ENCODE results near the gene GABBR2.

DNA sequence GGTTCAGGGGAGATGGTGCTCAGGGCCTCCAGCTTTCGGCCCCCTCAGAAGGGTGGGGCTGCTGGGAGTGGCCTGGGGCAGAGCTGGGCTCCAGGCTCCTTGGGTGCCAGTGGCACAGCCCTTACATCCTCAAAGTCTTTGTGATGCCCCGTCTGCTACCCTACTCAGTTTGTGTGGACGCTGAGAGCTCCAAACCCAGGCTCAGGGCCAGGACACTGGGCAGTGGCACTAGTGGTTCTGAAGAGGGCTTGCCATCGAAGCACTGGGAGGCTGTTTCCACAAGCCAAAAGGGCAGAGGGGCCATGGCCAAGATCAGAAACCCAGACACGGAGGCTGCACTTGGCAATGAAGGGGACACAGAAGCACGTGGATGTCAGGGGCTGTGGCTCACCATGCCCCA lies 99.1 kb downstream of the GABBR2 start:
- TF ChIP-seq SAP30 (IDR thresholded peaks at IDR 0.05; ENCODE audit: insufficient read depth, insufficient replicate concordance, low read length) (no peak), SRF (IDR thresholded peaks at IDR 0.05; ENCODE audit: low read depth, low read length) (no peak), GTF2F1 (IDR thresholded peaks at IDR 0.05; ENCODE audit: borderline replicate concordance, low read depth, low read length) (no peak), JUN (IDR thresholded peaks at IDR 0.05; ENCODE audit: low read depth, low read length) (no peak), RNF2 (IDR thresholded peaks at IDR 0.05; ENCODE audit: borderline replicate concordance, low read depth, low read length, missing control alignments, poor library complexity, severe bottlenecking) (no peak), POLR2AphosphoS5 (IDR thresholded peaks at IDR 0.05; ENCODE audit: low read depth, low read length) (no peak), POLR2A (IDR thresholded peaks at IDR 0.05; ENCODE audit: control extremely low read depth in 1 of 2, low read depth in 2 of 2, low read length in 2 of 2) (no peak)
- TF ChIP-seq, protein P1, sequence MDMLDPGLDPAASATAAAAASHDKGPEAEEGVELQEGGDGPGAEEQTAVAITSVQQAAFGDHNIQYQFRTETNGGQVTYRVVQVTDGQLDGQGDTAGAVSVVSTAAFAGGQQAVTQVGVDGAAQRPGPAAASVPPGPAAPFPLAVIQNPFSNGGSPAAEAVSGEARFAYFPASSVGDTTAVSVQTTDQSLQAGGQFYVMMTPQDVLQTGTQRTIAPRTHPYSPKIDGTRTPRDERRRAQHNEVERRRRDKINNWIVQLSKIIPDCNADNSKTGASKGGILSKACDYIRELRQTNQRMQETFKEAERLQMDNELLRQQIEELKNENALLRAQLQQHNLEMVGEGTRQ (IDR thresholded peaks at IDR 0.05; ENCODE audit: low read length) = no peak
- TF ChIP-seq, protein P2, sequence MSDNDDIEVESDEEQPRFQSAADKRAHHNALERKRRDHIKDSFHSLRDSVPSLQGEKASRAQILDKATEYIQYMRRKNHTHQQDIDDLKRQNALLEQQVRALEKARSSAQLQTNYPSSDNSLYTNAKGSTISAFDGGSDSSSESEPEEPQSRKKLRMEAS (IDR thresholded peaks at IDR 0.05) = no peak
- TF ChIP-seq, protein P3, sequence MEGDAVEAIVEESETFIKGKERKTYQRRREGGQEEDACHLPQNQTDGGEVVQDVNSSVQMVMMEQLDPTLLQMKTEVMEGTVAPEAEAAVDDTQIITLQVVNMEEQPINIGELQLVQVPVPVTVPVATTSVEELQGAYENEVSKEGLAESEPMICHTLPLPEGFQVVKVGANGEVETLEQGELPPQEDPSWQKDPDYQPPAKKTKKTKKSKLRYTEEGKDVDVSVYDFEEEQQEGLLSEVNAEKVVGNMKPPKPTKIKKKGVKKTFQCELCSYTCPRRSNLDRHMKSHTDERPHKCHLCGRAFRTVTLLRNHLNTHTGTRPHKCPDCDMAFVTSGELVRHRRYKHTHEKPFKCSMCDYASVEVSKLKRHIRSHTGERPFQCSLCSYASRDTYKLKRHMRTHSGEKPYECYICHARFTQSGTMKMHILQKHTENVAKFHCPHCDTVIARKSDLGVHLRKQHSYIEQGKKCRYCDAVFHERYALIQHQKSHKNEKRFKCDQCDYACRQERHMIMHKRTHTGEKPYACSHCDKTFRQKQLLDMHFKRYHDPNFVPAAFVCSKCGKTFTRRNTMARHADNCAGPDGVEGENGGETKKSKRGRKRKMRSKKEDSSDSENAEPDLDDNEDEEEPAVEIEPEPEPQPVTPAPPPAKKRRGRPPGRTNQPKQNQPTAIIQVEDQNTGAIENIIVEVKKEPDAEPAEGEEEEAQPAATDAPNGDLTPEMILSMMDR (IDR thresholded peaks at IDR 0.05; ENCODE audit: control extremely low read depth in 1 of 3, insufficient read depth in 1 of 3, low read depth in 1 of 3, low read length in 3 of 3) = no peak

Data from H1 (cell line).